Activated T-cell treated with anti-CD3 and anti-CD28 coated beads, Interleukin-2, amount 50 U/mL, for 4 hours (primary cell): ENCODE measurements around the gene NOP14. TPM values are rescaled to one million over a fixed set of nuclear protein-coding genes. Genes with fewer than 3 reads are reported as not detected.

Source experiments
- total RNA-seq, 3 donors: library from RNA; stranded (reverse); gene quantifications; one replicate each; pipeline ENCODE4 v1.2.1, GENCODE V29; 2021

NOP14 gene
- total RNA-seq, 3 donors from 2014 or later: 165 to 187 (median 179) TPM

Other genes with a start within 250 kb of the NOP14 start
- 100 to 1,000 TPM in 2 of 3 donors, 10 to 100 TPM in 1; 95.4 to 116 (median 101) TPM for gene TNIP2, start 207.1 kb downstream of the NOP14 start, total RNA-seq
- 10 to 100 TPM; 72.2 to 77.9 (median 76.7) TPM for gene SH3BP2, start 170.3 kb downstream of the NOP14 start, total RNA-seq
- 100 to 1,000 TPM; 147 to 175 (median 153) TPM for gene ADD1, start 119.6 kb downstream of the NOP14 start, total RNA-seq
- 1 to 10 TPM; 2.7 to 3.0 (median 2.9) TPM for gene GRK4, start 165 bp upstream of the NOP14 start, total RNA-seq
- not detected for gene HTT-AS, start 111.1 kb upstream of the NOP14 start, total RNA-seq
- gene HTT, start 111.3 kb upstream of the NOP14 start, total RNA-seq: 10 to 100 TPM; 50.5 to 59.3 (median 51.5) TPM